A549 treated with CpdA at 1 μM for 4 hours (cell line): ENCODE data around the gene GFY. TPM values are rescaled to one million over a fixed set of nuclear protein-coding genes. Genes with fewer than 3 reads are reported as not detected.

Experiments used
- total RNA-seq: library from RNA; stranded (reverse); fragments of 200-300 nt; extraction: Qiagen RNA extraction; gene quantifications from 5 replicates; pipeline ENCODE4 v1.2.3, GENCODE V29; 2022; ENCODE audit warnings: low read depth

GFY gene
- 0.22 to 0.31 TPM (median 0.26 TPM) in 4 of 5 replicates, not detected in the other for total RNA-seq

GRCh38 chr19:49425178-49425577 is at the start of gene GFY:
Gene GFY, plus strand, starts transcription at chr19:49425388. Its CDS starts 1,043 bp downstream, at chr19:49426431.

GRCh38 chr19:49387936-49388372 is 37.2 kb upstream of the GFY start, which contains the start of gene KASH5:
Gene KASH5, plus strand, starts transcription at chr19:49388249. Its CDS starts 2,635 bp downstream, at chr19:49390884.

GRCh38 chr19:49423071-49423984 is 1.9 kb upstream of the GFY start, which contains the start of gene PTH2:
Gene PTH2, minus strand, starts transcription at chr19:49423441. Its CDS starts 102 bp downstream, at chr19:49423339.

GRCh38 chr19:49441210-49441959 is 16.2 kb downstream of the GFY start, which contains the start of gene SLC17A7:
Gene SLC17A7, minus strand, starts transcription at chr19:49441527. Its CDS starts 148 bp downstream, at chr19:49441379.

GRCh38 chr19:49451430-49452181 is 26.4 kb downstream of the GFY start, which contains the start of gene PIH1D1:
Gene PIH1D1, minus strand, starts transcription at chr19:49451814. Its CDS starts 240 bp downstream, at chr19:49451574.

GRCh38 chr19:49453013-49453756 is 28.0 kb downstream of the GFY start, which contains the start of gene ALDH16A1:
Gene ALDH16A1, plus strand, starts transcription at chr19:49453225. Its CDS starts 107 bp downstream, at chr19:49453332.

GRCh38 chr19:49473868-49474541 is 48.8 kb downstream of the GFY start, which contains the start of gene FLT3LG:
Gene FLT3LG, plus strand, starts transcription at chr19:49474215. Its CDS starts 425 bp downstream, at chr19:49474640.

Other genes with a start within 250 kb of the GFY start
- gene SLC6A16, start 100.2 kb upstream of the GFY start, total RNA-seq, result 1.0 to 1.3 TPM (median 1.1 TPM) in 5 replicates
- gene CD37, start 90.0 kb upstream of the GFY start, total RNA-seq, result not detected in 5 replicates
- 14.6 to 19.1 TPM (median 16.8 TPM) in 5 replicates for gene TEAD2, start 63.0 kb upstream of the GFY start, total RNA-seq
- 0.30 to 0.81 TPM (median 0.47 TPM) in 4 of 5 replicates, not detected in the other for gene DKKL1, start 61.5 kb upstream of the GFY start, total RNA-seq
- gene KASH5, start 37.1 kb upstream of the GFY start, total RNA-seq, result not detected in 5 replicates
- not detected in 5 replicates for gene PTH2, start 1.9 kb upstream of the GFY start, total RNA-seq
- gene SLC17A7, start 16.1 kb downstream of the GFY start, total RNA-seq, result 0.58 to 0.68 TPM (median 0.62 TPM) in 5 replicates
- 92.8 to 102 TPM (median 100 TPM) in 5 replicates for gene PIH1D1, start 26.4 kb downstream of the GFY start, total RNA-seq
- gene ALDH16A1, start 27.8 kb downstream of the GFY start, total RNA-seq, result 18.2 to 27.7 TPM (median 23.6 TPM) in 5 replicates
- gene FLT3LG, start 48.8 kb downstream of the GFY start, total RNA-seq, result 1.3 to 1.7 TPM (median 1.3 TPM) in 5 replicates
- gene RPL13A, start 62.2 kb downstream of the GFY start, total RNA-seq, result 3,996 to 4,378 TPM (median 4,082 TPM) in 5 replicates
- gene RPS11, start 71.0 kb downstream of the GFY start, total RNA-seq, result 3,847 to 4,288 TPM (median 4,148 TPM) in 5 replicates
- gene FCGRT, start 87.3 kb downstream of the GFY start, total RNA-seq, result 22.9 to 31.3 TPM (median 28.2 TPM) in 5 replicates
- 1.1 to 2.4 TPM (median 2.2 TPM) in 5 replicates for gene RCN3, start 102.6 kb downstream of the GFY start, total RNA-seq
- 81.8 to 113 TPM (median 104 TPM) in 5 replicates for gene NOSIP, start 155.2 kb downstream of the GFY start, total RNA-seq
- gene PRRG2, start 155.9 kb downstream of the GFY start, total RNA-seq, result 0.64 to 0.93 TPM (median 0.73 TPM) in 5 replicates
- gene PRR12, start 165.8 kb downstream of the GFY start, total RNA-seq, result 26.3 to 33.5 TPM (median 29.6 TPM) in 5 replicates
- 78.0 to 135 TPM (median 125 TPM) in 5 replicates for gene RRAS, start 214.8 kb downstream of the GFY start, total RNA-seq
- 45.8 to 71.4 TPM (median 69.7 TPM) in 5 replicates for gene SCAF1, start 216.8 kb downstream of the GFY start, total RNA-seq
- 90.0 to 124 TPM (median 114 TPM) in 5 replicates for gene IRF3, start 240.5 kb downstream of the GFY start, total RNA-seq
- gene BCL2L12, start 240.5 kb downstream of the GFY start, total RNA-seq, result 53.6 to 76.6 TPM (median 68.8 TPM) in 5 replicates